Loucy (cell line): ENCODE measurements around the gene SSBP2.

Experiments used
- EZH2phosphoT487 ChIP-seq: fragments of 200-600 bp; IDR thresholded peaks from 2 replicates; pipeline ENCODE4 v1.6.1; 2018; ENCODE audit warnings: antibody characterized with exemption, mild to moderate bottlenecking, moderate library complexity, borderline replicate concordance
- TF ChIP-seq, protein P1 (sequence below): fragments of 200-600 bp; sonication (generic); conservative IDR thresholded peaks from 2 replicates; pipeline ENCODE4 v1.5.1; 2014; ENCODE audit warnings: mild to moderate bottlenecking, antibody characterized with exemption, low read length

DNA sequence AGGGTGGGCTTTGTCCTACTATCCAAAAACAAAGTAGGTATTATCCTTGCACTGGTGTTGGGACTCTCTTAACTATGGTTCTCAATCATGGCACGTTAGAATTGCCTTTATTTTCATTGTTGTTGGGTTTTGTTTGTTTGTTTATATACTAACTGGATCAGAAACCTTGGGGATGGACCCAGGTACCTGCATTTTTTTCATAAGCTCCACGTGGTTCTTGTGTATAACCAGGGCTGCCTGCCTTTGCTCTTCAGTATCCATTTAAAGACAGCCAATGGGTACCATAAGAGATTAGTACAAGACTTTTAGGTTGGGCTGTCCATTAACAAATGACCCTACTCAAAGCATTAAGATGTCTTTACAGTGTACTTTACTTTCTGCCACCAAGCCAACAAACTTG lies 2.5 kb upstream of the SSBP2 start:
- TF ChIP-seq, protein P1, sequence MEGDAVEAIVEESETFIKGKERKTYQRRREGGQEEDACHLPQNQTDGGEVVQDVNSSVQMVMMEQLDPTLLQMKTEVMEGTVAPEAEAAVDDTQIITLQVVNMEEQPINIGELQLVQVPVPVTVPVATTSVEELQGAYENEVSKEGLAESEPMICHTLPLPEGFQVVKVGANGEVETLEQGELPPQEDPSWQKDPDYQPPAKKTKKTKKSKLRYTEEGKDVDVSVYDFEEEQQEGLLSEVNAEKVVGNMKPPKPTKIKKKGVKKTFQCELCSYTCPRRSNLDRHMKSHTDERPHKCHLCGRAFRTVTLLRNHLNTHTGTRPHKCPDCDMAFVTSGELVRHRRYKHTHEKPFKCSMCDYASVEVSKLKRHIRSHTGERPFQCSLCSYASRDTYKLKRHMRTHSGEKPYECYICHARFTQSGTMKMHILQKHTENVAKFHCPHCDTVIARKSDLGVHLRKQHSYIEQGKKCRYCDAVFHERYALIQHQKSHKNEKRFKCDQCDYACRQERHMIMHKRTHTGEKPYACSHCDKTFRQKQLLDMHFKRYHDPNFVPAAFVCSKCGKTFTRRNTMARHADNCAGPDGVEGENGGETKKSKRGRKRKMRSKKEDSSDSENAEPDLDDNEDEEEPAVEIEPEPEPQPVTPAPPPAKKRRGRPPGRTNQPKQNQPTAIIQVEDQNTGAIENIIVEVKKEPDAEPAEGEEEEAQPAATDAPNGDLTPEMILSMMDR = no peak
- TF ChIP-seq EZH2phosphoT487 = no peak
